Measurements from ENCODE around the gene FARP1. TPM values are rescaled to one million over a fixed set of nuclear protein-coding genes. Genes with fewer than 3 reads are reported as not detected.

The FARP1 gene
- total and polyA plus RNA-seq, 7 donors, result 6.9 to 96.4 (median 32.9) TPM

DNA sequence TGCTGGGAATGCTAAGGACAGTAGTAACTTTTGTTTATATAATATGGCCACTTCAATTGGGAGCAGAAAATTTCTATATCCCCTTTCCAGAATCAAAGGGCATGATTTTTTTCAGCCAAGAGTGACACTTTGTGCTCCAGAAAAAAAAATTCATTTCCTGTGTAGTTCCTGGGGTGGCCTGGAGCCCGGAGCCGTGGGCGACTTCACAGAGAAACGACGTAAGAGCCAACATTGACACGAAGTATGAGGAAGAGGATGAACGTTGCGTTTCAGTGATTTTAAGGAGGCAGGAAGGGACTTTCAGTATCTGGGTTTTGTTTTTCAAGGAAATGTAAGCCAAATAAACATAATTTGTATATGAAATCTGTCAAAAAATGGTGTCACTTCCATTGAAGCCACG, 246.4 kb downstream of the FARP1 start:
- Histone ChIP-seq H3K27ac (no peak overlapping the region), H3K9me3 (no peaks in the 10 kb centered on the region), H3K27me3 (no peaks in the 10 kb centered on the region), H3K4me3 (no peak overlapping the region), H3K36me3 (peaks cover 0 to 65% (median 17%) of the 10 kb centered on the region in 4 donors), H3K4me1 (peaks cover 0 to 4% (median 0%) of the 10 kb centered on the region in 4 donors)
- intact Hi-C loops (cut with DNase I), result no loop called here
- 70 to 88% methylated on average over 9 of the region's 9 CpGs for WGBS, 2 donors
- TF ChIP-seq, protein P1, sequence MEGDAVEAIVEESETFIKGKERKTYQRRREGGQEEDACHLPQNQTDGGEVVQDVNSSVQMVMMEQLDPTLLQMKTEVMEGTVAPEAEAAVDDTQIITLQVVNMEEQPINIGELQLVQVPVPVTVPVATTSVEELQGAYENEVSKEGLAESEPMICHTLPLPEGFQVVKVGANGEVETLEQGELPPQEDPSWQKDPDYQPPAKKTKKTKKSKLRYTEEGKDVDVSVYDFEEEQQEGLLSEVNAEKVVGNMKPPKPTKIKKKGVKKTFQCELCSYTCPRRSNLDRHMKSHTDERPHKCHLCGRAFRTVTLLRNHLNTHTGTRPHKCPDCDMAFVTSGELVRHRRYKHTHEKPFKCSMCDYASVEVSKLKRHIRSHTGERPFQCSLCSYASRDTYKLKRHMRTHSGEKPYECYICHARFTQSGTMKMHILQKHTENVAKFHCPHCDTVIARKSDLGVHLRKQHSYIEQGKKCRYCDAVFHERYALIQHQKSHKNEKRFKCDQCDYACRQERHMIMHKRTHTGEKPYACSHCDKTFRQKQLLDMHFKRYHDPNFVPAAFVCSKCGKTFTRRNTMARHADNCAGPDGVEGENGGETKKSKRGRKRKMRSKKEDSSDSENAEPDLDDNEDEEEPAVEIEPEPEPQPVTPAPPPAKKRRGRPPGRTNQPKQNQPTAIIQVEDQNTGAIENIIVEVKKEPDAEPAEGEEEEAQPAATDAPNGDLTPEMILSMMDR (IDR thresholded peaks at IDR 0.05), result no peak
- TF ChIP-seq POLR2AphosphoS5 (IDR thresholded peaks at IDR 0.05) (no peak), EP300 (IDR thresholded peaks at IDR 0.05) (no peak), POLR2A (IDR thresholded peaks at IDR 0.05) (no peak)
- DNase-seq, result no peak

DNA sequence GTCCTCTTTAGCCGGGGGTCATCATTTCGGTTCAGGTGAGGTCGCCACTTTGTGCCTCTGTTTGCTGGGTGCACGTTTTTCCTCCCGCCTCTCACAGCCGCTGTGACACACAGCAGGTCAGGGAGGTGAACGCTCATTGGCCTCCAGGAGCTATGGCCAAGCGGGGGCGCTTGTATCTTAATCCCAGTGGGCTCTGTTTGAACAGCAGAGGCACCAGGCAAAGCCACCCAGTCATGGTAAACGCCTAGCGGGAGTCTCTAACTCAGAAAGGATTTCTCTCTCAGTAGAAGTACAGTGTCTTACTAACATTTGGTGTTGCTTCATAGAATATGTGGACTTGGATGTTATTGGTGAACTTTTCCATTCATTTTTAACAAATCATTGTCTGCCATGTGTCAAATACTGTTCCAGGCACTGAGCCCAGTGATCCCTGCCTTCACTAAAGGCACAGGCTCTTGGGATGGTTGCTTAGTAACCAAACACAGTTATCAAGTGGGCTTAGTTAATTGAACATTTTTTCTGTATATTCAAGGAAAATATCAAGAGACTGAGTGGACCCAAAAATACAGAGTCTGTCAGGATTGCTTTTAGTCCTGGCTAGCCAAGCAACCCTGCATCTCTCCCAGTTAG, 247.3 kb downstream of the FARP1 start:
- peaks cover 0 to 66% (median 17%) of the 10 kb centered on the region in 4 donors for H3K36me3 ChIP-seq
- H3K9me3 ChIP-seq, result no peaks in the 10 kb centered on the region
- TF ChIP-seq POLR2AphosphoS5 (IDR thresholded peaks at IDR 0.05), result no peak
- no peak for TF ChIP-seq EP300 (IDR thresholded peaks at IDR 0.05)
- TF ChIP-seq, protein P1 (IDR thresholded peaks at IDR 0.05), result no peak
- TF ChIP-seq POLR2A (IDR thresholded peaks at IDR 0.05), result no peak
- intact Hi-C loops (cut with DNase I), result loop anchor here (10.0 kb wide), 1 partner anchor 355 kb away; no protein-coding TSS in a partner anchor
- no peak for DNase-seq
- no peak overlapping the region for H3K27ac ChIP-seq
- peaks cover 0 to 4% (median 0%) of the 10 kb centered on the region in 4 donors for H3K4me1 ChIP-seq
- WGBS, 2 donors, result 92 to 94% methylated on average over 11 of the region's 11 CpGs
- H3K27me3 ChIP-seq, result no peaks in the 10 kb centered on the region
- H3K4me3 ChIP-seq, result no peak overlapping the region

DNA sequence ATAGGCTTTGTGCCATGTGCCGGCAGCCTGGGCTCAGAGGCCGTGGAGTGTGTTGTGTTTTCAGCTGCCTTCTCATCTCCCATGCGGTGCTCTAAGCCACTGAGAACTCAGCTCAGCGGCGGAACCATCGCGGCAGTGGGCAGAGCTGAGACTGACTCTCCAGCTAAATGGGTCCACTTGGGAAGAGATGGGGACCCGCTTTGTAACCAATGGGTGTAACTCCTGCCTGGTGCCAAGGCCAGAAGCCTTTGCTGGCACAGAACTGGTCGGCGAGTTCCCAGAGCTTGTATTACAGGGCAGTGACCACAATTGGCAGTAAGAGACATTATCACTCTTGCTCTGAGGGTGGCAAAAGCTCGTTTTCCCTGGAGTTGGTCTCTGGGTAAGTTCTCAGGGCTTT, 251.0 kb downstream of the FARP1 start:
- peaks cover 0 to 50% (median 17%) of the 10 kb centered on the region in 4 donors for H3K36me3 ChIP-seq
- WGBS, 2 donors, result 93% methylated on average over 11 of the region's 11 CpGs
- no peak overlapping the region for H3K27ac ChIP-seq
- no peak overlapping the region for H3K4me3 ChIP-seq
- H3K9me3 ChIP-seq, result no peaks in the 10 kb centered on the region
- DNase-seq, result no peak
- intact Hi-C loops (cut with DNase I), result loop anchor here (10.0 kb wide), 1 partner anchor 359 kb away; no protein-coding TSS in a partner anchor
- H3K27me3 ChIP-seq, result no peaks in the 10 kb centered on the region
- peaks cover 0 to 2% (median 0%) of the 10 kb centered on the region in 4 donors for H3K4me1 ChIP-seq
- TF ChIP-seq EP300 (IDR thresholded peaks at IDR 0.05) (no peak), POLR2AphosphoS5 (IDR thresholded peaks at IDR 0.05) (no peak), POLR2A (IDR thresholded peaks at IDR 0.05) (no peak)
- TF ChIP-seq, protein P1 (IDR thresholded peaks at IDR 0.05), result no peak

DNA sequence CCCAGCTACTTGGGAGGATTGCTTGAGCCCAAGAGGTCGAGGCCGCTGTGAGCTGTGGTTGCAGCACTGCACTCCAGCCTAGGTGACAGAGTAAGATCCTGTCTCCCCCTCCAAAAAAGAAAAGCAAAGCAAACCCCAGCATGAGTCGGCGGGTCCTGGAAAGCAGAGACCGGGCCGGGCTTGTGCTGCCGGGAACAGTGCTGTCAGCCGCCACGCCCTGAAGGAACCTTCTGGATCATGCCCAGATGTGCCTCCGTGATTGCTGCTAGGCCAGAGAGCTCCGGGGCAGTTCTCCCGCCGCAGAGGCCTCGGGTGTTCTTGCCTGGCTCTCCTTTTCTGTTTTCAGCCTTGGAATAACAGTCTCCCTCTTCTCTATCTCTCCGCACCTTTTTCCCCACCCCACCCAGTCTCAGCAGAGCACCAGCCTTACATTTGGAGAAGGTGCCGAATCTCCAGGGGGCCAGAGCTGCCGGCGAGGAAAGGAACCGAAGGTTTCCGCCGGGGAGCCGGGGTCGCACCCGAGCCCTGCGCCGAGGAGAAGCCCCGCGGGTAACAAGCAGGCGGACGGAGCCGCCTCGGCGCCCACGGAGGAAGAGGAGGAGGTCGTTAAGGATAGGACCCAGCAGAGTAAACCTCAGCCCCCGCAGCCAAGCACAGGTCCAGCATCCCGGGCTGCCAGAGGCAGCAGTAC, 252.1 kb downstream of the FARP1 start:
- no peaks in the 10 kb centered on the region for H3K27me3 ChIP-seq
- no peak overlapping the region for H3K4me3 ChIP-seq
- peaks cover 0 to 2% (median 0%) of the 10 kb centered on the region in 4 donors for H3K4me1 ChIP-seq
- H3K9me3 ChIP-seq, result no peaks in the 10 kb centered on the region
- WGBS, 2 donors, result 94 to 95% methylated on average over 37 of the region's 37 CpGs
- no peak for TF ChIP-seq POLR2A (IDR thresholded peaks at IDR 0.05)
- no peak for TF ChIP-seq EP300 (IDR thresholded peaks at IDR 0.05)
- no peak for TF ChIP-seq POLR2AphosphoS5 (IDR thresholded peaks at IDR 0.05)
- TF ChIP-seq, protein P1 (IDR thresholded peaks at IDR 0.05), result no peak
- peaks cover 0 to 45% (median 16%) of the 10 kb centered on the region in 4 donors for H3K36me3 ChIP-seq
- H3K27ac ChIP-seq, result no peak overlapping the region
- intact Hi-C loops (cut with DNase I), result loop anchor here (10.0 kb wide), 1 partner anchor 360 kb away; no protein-coding TSS in a partner anchor
- DNase-seq, result no peak

All from sigmoid colon (tissue), 7 donors.